Right kidney (tissue), 1 donor: Measurements from ENCODE around the gene PTPRF.

Experiments used
- DNase-seq: peaks from one replicate; pipeline ENCODE4 v3.0.0-alpha.2; 2016

Gene PTPRF

DNA sequence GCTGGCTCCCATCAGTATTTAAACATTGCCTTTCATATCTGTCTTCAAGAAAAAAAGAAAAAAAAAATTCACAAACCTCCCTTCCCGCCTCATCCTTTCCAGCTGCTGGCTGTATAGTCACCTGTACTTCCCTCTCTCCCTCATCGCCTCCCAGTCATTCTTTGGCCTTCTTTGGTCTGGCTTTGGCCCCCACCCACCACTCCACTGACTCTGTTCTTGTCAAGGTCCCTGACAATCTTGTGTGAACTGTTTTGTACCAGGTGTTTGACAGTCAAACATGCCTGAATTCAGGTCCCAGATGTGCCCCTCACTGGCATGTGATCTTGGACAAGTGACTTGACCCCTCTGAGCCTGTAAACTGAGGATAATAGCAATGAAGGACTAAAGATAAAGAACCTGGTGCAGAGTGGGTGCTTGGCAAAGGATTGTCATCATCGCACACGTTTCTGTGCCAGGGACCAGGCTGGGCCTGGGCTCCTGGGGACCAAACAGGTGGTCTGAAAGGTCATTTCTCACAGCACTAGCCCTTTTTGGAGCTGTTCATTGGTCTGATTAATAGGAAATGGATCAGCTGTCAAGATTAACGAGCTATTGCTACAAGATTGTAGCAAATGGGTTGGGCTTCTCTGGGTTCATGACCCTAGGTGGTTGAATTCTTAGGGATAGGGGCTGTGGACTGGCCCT is 21.5 kb downstream of the PTPRF start:
- no peak for DNase-seq

DNA sequence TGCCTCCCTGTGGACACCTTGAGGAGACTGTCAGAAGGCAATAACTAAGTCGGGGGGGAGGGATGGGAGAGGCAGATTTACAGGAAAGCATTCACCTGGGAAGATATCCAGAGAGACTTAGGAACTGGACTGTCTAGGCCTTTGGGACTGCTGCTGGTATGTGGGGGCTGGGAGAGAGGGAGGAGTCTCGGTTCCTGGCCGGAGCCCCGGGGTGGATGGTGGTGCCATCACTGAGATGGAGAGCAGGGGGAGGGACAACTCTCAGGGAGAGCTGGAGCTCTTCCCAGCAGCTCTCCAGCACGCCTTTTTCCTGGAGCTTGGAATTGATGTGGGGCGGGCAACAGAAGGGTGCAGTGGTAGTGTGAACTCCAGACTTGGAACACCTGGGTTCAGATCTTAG is 22.1 kb downstream of the PTPRF start:
- DNase-seq: no peak

DNA sequence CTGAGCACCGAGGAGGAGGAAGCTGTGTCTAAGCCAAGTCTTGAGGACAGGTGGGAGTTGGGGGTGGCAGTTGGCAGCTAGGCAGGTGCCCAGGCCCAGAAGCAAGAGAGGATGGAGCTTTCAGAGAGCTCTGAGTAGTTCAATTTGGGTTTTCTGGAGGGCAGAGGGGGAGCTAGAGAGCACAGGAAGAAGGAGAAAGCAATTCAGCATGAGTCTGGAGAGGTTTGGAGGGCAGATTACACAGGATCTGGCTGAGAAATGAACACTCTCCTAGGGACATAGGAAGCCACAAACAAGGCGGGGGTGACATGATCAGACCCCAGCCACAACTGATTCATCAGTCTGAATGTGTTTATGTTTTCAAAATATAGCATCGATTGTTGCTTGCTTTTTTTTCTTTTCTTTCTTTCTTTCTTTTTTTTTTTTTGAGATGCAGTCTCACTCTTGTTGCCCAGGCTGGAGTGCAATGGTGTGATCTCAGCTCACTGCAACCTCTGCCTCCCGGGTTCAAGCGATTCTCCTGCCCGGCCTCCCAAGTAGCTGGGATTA is 23.8 kb downstream of the PTPRF start:
- DNase-seq: no peak

DNA sequence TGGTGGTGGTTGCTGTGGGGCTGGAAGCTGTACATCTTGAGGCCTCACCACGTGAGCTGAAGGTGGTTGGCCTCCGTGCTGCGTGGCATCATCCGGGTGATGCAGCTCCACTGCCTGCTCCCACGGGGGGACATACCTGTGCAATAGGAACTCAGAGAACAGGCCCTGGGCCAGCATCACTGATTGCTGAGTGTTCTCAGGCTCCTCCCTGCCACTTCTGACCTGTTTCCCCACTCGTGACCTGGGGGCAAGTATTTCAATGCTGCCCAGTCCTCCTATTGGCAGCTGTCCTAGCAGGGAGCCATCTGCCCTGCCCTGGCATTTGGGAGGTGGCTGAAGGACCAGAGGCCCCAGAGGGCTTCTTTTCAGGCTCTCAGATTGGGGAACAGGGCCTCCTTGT is 26.1 kb downstream of the PTPRF start:
- no peak for DNase-seq

DNA sequence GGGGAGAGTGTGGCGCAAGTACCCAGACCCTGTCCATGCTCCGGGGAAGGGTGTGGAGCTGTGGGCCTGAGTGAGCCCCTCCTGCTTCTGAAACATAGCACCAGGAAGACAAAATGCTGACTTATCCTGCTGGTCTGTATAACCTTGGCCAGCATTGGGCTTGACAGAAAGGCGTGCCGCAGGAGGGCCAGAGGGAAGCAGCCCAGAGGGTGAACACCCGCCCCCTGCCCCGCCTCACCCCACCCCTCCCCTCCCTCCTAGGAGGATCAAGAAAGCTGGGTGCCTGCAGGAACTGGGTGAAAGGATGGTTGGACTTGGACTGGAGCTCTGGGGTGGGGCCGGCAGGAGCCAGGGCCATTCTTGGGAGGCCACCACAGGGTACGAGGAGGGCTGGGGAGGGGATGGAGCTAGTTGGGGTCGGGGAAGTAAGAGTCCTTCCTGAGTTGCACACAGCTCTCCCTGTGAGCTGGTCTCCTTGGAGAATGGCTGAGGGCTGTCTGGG is 27.1 kb downstream of the PTPRF start:
- no peak for DNase-seq

DNA sequence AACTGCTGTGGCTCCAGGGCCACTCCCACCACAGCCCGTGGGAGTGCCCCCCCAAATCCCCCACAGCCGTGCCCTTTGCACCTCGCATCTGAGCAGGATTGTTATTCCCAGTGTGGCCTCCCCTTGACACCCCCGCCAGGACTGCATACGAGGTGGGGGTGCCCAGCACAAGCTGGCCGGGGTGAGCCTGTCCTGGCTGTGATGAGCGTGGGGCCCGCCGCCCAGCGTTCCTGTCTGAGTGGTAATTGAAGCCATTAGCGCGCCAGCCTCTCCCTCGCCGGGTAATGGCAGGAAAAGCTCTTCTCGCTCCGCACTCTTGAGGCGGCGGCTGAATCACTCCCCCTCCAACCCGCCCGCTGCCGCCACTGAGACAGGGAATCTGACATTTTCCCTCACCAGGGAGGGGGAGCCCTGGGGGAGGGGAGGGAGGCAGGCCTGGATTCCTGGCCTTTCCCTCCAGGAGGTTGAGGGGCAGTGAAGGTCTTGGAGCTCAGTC is 27.7 kb downstream of the PTPRF start:
- DNase-seq: peak; percentile 68

DNA sequence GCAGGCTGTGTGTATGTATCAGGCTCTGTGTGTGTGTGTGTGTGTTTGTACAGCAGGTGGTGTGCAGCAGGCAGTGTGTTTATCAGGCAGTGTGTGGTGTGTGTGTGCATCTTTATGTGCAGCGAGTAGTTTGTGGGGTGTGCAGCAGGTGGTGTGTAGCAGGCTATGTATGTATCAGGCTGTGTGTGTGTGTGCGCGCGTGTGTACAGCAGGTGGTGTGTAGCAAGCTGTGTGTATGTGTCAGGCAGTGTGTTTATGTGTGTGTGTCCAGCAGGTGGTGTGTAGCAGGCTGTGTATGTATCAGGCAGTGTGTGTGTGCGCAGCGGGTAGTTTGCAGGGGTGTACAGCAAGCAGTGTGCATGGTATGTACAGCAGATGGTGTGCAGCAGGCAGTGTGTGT is 29.0 kb downstream of the PTPRF start:
- no peak for DNase-seq

DNA sequence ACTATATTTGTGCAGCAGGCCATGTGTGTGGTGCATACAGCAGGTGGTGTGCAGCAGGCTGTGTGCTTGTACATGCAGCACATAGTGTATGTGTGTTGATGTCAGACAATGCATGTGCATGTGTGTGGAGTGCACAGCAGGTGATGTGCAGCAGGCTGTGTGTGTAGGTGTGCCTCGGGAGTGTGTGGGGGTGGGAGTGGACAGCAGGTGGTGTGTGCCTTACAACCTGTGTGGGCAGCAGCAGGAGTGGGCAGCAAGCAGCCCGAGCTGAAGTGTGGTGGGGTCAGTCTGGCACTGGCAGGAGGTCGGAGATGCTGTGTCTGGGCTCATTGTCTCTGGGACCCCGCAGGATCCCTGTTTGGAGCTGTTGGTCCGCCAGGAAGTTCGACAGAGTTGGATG is 29.6 kb downstream of the PTPRF start:
- DNase-seq: no peak

DNA sequence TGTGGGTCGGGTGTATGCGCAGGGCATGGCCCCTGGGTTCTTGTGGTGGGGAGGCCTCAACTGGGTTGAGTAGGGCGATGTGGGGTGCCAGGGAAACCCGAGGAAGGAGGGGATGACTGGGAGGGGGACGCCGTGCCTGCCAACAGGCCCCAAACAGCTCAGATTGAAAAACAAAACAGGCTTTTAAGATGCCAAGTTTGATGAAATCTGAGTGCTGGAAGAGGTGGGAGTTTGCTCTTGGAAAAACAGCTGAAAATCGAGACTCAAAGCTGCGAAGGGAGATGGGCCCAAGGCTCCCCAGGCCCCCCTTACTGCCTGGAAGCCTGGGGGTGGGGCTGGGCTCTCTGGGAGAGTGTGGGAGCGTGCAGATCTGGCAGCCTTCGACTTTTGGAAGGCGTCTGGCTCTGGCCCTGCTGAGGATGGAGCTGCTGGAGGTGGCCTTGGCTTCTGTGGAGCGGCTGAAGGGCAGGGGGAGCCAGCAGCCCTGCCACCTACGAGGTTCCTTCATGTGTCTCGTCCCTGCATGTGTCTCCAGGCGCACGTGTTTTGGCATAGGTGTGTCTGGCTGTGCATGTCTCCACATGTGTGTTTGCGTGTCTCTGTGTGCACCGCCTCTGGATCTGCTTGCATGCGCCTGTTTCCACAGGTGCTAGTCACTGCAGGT is 33.3 kb downstream of the PTPRF start:
- peak; percentile 65 for DNase-seq

DNA sequence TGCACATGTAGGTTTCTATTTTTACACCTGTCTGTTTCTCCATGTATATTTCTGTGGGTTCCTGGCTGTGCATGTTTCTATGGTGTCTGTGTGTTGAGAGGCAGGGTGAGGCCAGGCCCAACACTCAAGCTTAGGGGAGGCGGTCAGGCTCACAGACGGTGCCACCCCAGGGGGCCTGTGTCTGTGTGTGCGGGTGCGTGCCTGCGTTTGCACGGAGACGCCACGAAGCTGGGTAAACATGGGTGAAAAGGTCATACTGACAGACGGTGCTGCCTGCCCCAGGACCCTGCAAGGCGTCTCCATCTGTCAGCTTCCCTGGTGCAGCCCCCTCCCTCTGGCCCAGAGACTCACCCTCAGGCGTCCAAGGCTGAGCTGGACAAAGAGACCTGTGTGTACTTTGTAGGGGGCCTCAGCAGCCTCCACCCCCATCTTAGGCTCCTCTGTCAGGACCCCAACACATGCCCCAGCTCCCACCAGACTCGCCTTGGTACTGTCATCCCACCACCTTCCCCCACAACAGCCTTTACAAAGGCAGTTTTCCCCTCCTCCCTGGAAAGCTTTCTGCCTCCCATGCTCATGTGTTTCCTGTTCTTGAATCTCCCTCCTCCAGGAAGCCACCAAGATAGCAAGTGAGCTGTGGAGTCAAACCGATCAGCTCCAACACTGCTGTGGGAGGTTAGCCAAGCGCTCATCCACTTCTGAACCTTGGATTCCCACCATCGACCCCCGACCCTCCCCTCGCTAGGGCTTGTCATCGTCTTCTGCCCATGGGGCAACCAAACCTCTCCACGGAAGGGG is 34.1 kb downstream of the PTPRF start:
- DNase-seq: no peak

DNA sequence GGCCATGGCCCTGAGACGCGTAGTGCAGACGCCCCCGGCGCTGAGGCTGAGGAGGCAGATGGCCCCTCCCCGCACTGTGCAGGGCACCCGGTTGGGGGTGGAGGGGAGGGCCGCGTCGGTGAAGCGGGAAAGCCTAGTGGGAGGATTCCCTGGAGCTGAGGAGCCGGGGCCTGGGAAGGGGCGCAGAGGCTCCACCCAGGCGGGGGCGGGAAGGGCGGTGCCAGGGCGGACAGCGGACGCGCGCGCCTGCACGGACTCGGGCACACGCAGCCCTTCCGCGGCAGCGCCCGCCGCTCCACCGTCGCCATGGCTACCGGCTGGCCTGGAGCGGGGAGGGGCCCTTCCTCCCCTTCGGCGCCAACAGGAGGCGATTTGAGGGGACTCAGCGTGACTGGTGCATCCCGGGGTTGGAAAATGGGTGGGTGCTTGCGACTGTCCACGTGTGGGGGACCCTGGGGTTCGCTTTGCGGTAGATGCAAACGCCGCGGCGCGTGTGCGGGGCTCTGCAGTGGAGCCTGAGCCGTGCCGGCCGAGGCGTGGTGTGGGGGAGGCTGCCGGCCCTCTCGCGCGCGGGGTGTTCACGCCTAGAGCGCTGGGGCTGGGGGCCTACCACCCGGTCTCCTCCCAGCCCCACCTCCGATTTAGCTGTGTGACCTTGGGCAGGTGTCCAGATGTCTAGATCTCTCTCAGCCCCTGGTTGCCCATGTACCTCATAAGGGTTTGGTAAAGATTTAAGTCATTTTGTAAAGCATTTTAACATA is 35.1 kb downstream of the PTPRF start:
- peak; percentile 81 for DNase-seq

DNA sequence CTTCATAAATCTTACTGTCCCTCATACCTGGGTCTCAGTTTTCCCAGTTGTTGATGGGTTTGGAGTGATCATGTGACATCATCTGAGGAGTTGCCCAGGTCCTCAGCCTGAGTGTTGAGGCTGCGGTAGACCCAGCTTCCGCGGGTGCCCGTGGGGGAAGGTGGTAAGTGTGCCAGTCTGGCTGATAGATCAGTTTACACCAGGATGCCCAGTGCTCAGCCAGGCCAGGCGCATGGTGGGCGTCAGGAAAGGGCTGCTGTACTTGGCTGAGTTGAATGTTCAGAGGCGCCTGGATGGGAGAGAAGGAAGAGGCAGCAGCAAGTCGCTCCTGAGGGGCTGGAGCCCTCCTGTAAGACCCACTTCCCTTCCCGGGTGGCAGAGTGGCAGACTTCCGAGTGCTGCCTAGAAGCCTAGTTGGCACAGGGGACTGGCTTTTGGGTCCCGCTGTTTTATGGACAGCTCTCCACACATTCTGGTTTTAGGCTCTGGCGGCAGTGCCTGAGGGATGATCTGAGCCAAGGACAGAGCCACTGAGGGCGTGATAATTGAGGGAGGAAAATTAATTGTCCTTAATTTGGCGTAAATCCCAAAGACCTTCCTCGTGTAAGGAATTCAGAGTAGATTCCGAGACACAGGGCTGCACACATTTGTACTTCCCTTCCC is 35.8 kb downstream of the PTPRF start:
- no peak for DNase-seq

DNA sequence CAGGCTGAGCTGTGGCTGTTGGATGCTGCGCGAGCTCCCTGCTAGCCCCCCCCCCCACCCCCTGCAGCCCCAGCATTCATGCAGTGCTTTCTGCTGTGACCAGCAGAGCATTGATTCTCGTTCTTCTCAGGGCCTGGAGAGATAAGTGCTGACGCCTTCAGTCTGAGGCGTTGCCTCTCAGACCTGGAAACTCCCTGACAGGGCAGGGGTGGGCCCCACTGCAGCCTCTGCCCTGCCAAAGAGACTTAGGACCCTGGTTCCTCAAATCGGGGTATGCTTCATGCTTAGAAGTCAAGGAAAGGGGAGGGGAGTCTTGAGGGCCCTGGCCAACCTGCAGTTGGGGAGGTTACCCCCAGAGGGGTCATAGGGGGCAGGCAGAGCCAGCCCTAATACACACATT is 38.5 kb downstream of the PTPRF start:
- DNase-seq: no peak

DNA sequence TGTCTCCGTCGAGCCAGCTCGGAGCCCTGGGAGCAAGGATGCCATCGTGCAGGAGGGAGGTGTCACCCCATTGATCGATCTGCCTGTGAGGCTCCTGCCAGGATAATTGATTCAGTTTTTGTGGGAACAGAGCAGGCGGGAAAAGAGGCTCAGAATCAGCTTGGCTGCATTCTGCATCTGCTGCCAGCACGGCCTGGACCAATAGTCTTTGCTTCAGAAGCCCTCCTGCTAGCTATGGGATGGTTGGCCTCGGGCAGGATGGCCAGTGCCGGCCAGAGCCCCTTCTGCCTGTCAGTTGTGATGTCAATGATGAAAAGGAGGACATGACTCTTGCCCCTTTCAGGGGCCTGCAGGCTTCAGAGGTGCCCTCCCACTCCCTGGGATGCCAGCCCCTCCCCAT is 39.6 kb downstream of the PTPRF start:
- no peak for DNase-seq

DNA sequence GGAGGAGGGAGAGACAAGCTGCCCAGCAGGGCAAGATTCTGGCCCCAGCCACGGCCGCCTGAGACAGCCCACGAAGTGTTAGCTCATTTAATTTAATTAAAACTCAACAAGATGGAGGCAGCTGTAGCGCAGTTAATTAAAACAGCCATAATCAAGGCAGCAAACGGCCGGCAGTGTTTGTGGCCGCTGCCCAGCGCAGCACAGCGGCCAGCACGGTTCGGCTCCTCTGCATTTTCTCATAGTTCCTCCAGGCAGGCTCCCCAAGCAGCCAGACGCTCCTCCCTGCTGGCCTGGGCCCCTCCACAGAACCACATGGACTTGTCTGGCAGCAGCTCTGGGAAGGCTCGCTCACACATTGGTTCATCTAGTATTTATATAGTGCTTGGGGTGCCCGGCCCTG is 40.0 kb downstream of the PTPRF start:
- no peak for DNase-seq

DNA sequence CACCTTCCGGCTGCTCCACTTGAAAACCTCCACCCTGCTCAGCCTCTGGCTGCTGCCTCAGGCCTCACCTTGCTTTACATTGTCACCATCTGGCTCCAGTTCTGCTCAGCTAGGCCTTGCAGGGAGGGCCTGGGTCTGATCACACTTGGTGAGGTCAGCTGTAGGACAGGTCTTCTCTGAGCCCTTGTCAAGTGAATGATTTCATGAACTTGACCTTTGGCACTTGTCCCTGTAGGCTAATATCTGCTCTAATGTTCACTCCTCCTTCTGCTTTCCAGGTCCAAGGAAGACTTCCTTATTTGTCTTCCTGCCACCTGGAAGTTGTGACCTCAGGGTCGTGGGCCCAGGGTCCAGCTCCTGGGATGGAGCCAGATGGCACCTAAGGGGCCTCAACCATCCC is 41.4 kb downstream of the PTPRF start:
- no peak for DNase-seq

DNA sequence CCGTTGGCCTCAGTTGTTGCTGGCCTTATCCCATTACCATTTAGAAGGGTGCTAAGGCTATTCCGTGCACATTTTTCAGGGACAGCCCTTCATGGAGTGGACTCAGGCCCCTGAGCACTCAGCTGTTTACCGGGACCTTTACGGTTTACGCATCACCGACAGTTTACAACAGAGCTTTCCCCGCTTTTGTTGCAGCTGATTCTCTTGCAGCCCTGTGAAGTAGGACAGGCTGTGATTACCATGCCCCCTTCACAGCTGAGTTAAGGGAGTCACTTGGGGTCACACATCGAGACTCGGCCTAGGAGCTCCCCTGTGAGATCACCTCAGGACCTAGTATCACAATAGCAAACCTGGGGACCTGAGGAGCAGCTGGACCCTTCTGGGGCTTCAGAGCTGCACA is 41.9 kb downstream of the PTPRF start:
- no peak for DNase-seq

DNA sequence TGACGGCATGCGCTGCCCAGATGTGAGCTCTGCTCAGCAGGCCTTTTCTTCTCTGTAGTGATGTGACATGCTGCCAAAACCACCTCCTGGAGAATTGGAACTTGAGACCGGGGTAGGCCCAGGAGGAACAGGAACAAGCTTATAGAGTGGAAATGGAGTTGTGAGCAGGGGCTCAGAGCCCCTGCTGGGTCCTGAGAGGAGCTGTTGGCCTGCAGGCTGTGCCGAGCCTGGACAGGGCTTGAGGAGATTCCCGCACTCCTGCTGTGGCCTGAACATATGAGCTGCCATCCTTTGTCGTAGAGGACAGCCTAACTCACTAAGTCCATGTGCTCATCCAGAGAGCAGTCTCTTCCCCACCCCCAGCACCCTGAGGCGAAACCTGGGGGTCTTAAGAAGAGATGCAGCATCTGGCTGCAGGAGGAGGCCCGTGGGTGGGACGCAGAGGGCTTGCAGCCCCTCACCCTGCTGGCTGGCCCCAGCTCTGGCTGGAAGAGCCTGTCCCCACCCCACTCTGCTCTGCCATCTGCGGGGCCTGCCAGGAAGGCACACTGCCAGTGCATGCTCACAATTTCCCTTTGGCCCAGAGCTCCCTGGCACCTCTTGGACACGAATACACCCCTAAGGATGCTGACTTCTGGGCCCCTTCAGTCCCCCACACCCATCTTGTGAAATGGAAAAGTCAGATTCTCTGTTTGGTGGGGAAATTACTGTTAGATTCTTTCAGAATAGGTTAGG is 42.5 kb downstream of the PTPRF start:
- DNase-seq: no peak

DNA sequence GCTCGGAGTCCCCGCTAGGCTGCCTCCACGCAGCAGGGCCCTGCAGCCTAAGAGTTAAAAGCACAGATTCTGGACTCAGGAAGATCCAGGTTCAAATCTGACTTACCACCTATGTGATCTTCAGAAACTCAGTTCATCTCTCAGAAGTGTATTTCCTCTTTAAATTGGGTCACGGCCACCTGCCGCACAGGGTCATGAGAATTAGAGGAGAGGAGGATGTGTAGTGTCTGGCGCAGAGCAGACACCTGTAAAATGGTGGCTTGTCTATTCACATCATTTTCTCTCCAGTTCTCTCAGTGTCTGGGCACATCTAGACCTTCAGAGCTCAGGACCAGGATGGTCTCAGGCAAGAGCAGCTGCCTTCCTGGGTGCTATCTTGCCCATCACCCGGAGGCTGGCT is 45.8 kb downstream of the PTPRF start:
- DNase-seq: no peak

DNA sequence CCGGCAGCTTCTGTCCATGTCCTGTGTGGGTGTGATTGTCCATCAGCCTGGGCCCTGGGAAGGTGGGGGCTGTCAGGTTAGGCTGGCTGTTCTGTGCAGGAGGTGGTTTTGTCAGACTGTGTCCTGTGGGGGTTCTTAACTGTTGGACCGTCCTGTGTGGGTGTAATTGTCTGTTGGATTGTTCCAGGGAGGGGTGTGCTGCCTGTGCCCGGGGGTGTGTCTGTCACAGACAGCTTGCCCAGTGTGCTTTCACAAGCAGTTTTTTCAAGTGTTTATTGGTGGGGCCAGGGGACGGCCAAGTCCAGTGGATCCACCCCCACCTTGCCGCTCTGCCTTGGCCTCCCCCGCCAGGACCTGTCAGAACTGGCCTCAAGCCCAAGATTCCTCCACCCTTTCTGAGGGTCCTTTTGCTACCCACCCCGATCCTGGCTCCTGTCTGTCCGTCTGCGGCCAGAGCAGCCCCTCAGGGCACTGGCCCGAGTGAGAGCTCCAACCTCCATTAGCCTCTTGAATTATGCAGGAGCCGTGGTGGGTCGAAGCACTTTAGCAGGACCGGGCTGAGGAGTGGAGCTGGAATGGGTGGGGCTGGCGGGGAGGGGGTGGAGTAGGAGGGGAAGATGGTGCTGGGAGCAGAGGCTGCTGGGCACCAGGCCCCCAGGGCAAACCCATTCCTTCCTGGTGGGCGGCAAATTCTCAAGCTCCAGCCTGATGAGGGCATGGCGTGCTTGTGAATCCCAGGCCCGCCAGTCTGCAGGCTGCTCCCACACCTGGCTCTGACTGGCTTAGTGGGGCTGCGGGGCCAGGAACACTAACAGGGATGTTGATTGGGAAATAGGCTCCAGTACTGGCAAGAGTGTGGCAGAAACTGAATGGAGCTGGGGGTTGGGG is 47.2 kb downstream of the PTPRF start:
- no peak for DNase-seq
